ENCODE measurements around the gene SLC8A1. TPM values are rescaled to one million over a fixed set of nuclear protein-coding genes. Genes with fewer than 3 reads are reported as not detected.

Gene SLC8A1
- total RNA-seq, 1 donor from 2014 or later = 53.8 TPM

DNA sequence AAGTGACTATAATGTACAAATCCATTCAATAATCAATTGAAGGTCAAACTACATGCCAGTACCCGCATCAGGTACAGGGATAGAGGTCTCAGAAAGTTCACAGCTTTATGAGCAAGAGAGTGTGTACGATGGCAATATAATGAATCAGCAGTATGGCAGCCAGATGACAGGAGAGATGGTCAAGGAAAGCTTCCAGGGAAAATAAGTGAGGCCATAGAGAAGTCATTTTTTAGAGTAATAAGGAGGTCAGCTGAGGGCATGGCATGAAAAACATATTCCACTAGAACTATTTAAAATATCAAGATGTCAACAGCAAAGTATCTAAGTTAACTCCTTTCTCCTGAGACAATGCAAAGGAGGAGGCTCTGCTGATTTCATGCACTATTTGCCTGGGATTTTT is 108.0 kb downstream of the SLC8A1 start:
- no peak for DNase-seq
- Histone ChIP-seq H3K4me1 (no peaks in the 10 kb centered on the region), H3K36me3 (no peaks in the 10 kb centered on the region), H3K27ac (no peak overlapping the region), H3K4me3 (no peak overlapping the region), H3K27me3 (no peaks in the 10 kb centered on the region), H3K9me3 (no peaks in the 10 kb centered on the region)
- no peak for ATAC-seq
- intact Hi-C loops (cut with DNase I) = no loop called here
- TF ChIP-seq, protein P1, sequence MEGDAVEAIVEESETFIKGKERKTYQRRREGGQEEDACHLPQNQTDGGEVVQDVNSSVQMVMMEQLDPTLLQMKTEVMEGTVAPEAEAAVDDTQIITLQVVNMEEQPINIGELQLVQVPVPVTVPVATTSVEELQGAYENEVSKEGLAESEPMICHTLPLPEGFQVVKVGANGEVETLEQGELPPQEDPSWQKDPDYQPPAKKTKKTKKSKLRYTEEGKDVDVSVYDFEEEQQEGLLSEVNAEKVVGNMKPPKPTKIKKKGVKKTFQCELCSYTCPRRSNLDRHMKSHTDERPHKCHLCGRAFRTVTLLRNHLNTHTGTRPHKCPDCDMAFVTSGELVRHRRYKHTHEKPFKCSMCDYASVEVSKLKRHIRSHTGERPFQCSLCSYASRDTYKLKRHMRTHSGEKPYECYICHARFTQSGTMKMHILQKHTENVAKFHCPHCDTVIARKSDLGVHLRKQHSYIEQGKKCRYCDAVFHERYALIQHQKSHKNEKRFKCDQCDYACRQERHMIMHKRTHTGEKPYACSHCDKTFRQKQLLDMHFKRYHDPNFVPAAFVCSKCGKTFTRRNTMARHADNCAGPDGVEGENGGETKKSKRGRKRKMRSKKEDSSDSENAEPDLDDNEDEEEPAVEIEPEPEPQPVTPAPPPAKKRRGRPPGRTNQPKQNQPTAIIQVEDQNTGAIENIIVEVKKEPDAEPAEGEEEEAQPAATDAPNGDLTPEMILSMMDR (IDR thresholded peaks at IDR 0.05) = no peak

DNA sequence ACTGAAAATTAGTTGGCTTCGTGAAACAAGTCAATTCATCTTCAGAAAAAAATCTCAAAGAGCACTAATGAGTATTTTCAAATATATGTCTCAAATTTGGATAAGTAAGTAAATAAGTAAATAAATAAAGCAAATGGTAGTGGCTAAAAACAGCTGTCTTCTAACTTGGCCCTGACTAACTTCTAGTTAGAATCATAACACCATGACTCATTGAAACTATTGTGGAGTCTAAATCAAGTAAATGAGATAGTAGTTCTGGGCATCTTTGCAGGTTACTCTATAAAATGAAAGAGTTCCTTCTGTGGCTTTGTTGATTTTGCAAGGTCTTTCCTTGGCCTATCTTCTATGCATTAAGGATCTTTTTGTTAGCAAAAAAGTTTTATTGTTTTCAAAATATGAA is 110.7 kb downstream of the SLC8A1 start:
- Histone ChIP-seq H3K27me3 (no peaks in the 10 kb centered on the region), H3K4me1 (no peaks in the 10 kb centered on the region), H3K27ac (no peak overlapping the region), H3K36me3 (no peaks in the 10 kb centered on the region), H3K9me3 (no peaks in the 10 kb centered on the region), H3K4me3 (no peak overlapping the region)
- DNase-seq = no peak
- no peak for ATAC-seq
- TF ChIP-seq, protein P1 (IDR thresholded peaks at IDR 0.05) = no peak
- intact Hi-C loops (cut with DNase I) = no loop called here

DNA sequence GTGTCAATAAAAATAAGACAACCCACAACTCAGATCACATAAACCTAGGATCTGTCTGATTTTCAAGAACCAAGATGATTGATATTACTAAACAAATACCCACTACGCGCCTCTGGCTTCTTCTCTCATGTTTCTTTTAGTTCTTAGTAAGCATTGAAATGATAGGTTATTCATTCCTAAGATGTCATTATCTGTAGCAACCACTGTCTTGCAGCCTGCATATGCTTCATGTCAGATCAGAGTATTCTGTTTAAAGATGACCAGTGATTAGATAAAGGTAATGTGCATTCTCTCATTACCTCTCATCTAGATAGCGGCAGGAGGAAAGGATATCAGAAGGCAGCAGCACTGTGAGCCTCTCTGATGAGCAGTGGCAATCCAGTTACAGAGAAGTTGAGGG is 112.9 kb downstream of the SLC8A1 start:
- TF ChIP-seq, protein P1 (IDR thresholded peaks at IDR 0.05) = no peak
- Histone ChIP-seq H3K36me3 (no peaks in the 10 kb centered on the region), H3K9me3 (no peaks in the 10 kb centered on the region), H3K4me1 (no peaks in the 10 kb centered on the region), H3K27me3 (no peaks in the 10 kb centered on the region), H3K27ac (no peak overlapping the region), H3K4me3 (no peak overlapping the region)
- no peak for DNase-seq
- intact Hi-C loops (cut with DNase I) = no loop called here
- no peak for ATAC-seq

DNA sequence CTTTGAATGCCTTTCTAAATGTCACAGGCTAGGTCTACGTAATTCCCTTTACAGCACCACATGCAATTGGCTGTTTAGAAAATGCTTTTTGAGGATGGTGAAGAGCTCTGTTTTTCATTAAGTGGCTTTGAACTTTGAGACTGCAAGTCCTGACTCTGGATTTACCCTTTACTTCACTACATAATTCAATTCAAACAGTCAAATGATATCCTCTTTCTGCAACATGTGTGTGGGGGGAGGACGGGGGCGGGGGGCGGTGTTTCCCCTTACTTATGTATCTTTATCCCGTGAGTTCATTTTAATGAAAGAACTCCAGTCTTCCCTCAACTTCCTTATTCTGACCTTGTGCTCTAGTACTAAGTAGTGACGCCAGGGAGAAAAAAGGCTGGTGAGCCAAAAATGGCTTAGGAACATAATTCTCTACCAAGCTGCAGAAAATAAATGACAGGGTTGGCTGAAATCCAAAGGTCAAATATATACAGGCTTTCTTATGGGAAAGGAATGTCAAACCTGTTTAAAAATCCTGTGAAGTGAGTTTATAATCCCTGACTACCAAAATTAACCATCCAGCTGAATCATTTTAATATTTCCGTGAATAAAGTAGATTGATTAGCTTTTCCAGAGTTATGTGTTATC is 119.6 kb downstream of the SLC8A1 start:
- TF ChIP-seq, protein P1 (IDR thresholded peaks at IDR 0.05) = no peak
- intact Hi-C loops (cut with DNase I) = no loop called here
- Histone ChIP-seq H3K9me3 (no peaks in the 10 kb centered on the region), H3K27me3 (no peaks in the 10 kb centered on the region), H3K4me3 (no peak overlapping the region), H3K27ac (no peak overlapping the region), H3K36me3 (no peaks in the 10 kb centered on the region), H3K4me1 (peaks cover 7% of the 10 kb centered on the region)
- peak; percentile 89 for ATAC-seq
- no peak for DNase-seq

DNA sequence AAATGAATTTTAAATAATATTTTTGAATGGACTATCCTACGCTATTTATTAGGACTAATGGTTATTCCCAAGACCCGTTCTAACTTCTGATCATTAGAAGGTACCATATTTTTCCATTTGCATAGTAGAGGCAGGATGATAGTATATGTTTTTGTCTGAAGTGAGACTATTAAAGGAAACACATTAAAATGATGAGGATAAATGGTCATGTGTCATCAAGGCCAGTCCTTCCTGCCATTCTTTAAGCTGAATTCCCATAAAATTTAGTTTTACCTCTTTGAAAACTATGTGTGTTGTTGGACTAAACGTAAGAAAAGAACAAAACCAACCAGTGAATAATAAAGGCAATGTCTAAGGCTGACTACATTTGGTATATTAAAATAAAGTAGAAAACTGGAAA is 121.8 kb downstream of the SLC8A1 start:
- DNase-seq (no peak), ATAC-seq (no peak)
- no peak overlapping the region for H3K4me3 ChIP-seq
- intact Hi-C loops (cut with DNase I) = no loop called here
- no peaks in the 10 kb centered on the region for H3K36me3 ChIP-seq
- no peaks in the 10 kb centered on the region for H3K27me3 ChIP-seq
- no peaks in the 10 kb centered on the region for H3K9me3 ChIP-seq
- TF ChIP-seq, protein P1 (IDR thresholded peaks at IDR 0.05) = no peak
- H3K27ac ChIP-seq = no peak overlapping the region
- H3K4me1 ChIP-seq = peaks cover 7% of the 10 kb centered on the region

DNA sequence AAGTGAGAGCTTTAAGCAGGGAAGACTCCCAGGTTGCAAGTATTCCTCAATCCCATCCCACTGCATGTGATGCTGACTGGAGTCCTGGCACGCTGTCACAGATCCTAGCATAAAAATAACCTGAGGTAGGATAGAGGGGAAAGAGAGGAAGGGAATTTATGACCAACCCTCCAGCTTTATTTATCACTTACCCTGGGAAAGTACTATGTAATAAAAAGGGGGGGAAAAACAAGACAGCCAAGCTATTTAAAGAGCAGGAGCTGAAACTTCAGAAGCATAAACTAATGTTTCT is 122.2 kb downstream of the SLC8A1 start:
- H3K27me3 ChIP-seq = no peaks in the 10 kb centered on the region
- ATAC-seq (no peak), DNase-seq (no peak)
- no peaks in the 10 kb centered on the region for H3K9me3 ChIP-seq
- TF ChIP-seq, protein P1 (IDR thresholded peaks at IDR 0.05) = no peak
- H3K4me1 ChIP-seq = peaks cover 7% of the 10 kb centered on the region
- H3K4me3 ChIP-seq = no peak overlapping the region
- intact Hi-C loops (cut with DNase I) = no loop called here
- no peaks in the 10 kb centered on the region for H3K36me3 ChIP-seq
- H3K27ac ChIP-seq = no peak overlapping the region
